ENCODE measurements around the gene FA2H. TPM values are rescaled to one million over a fixed set of nuclear protein-coding genes. Genes with fewer than 3 reads are reported as not detected.

Gene FA2H
- total RNA-seq, 1 donor from 2014 or later: 11.5 TPM

DNA sequence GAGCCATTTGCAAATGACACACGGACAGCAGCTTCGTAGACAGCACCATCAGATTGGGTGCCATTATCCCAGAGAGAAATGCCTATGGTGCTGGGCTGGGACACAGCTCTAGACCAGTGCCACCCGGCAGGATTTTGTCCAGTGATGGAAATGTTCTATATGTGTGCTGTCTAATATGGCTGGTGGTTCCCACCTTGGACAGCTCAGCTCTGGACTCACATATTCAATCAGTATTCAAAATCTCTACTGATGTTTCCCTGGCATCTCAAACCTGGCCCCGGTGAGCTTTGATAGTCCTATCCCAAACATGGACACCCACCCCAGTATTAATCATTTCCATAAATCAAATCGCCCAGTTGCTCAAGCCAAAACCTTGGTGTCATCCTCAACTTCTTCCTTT lies 23.0 kb downstream of the FA2H start:
- no peak for DNase-seq (ENCODE audit: low read depth)
- no peak overlapping the region for H3K4me3 ChIP-seq (ENCODE audit: low read depth, low read length)
- TF ChIP-seq, protein P1, sequence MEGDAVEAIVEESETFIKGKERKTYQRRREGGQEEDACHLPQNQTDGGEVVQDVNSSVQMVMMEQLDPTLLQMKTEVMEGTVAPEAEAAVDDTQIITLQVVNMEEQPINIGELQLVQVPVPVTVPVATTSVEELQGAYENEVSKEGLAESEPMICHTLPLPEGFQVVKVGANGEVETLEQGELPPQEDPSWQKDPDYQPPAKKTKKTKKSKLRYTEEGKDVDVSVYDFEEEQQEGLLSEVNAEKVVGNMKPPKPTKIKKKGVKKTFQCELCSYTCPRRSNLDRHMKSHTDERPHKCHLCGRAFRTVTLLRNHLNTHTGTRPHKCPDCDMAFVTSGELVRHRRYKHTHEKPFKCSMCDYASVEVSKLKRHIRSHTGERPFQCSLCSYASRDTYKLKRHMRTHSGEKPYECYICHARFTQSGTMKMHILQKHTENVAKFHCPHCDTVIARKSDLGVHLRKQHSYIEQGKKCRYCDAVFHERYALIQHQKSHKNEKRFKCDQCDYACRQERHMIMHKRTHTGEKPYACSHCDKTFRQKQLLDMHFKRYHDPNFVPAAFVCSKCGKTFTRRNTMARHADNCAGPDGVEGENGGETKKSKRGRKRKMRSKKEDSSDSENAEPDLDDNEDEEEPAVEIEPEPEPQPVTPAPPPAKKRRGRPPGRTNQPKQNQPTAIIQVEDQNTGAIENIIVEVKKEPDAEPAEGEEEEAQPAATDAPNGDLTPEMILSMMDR (conservative IDR thresholded peaks at IDR 0.05; ENCODE audit: low read depth, low read length): no peak

DNA sequence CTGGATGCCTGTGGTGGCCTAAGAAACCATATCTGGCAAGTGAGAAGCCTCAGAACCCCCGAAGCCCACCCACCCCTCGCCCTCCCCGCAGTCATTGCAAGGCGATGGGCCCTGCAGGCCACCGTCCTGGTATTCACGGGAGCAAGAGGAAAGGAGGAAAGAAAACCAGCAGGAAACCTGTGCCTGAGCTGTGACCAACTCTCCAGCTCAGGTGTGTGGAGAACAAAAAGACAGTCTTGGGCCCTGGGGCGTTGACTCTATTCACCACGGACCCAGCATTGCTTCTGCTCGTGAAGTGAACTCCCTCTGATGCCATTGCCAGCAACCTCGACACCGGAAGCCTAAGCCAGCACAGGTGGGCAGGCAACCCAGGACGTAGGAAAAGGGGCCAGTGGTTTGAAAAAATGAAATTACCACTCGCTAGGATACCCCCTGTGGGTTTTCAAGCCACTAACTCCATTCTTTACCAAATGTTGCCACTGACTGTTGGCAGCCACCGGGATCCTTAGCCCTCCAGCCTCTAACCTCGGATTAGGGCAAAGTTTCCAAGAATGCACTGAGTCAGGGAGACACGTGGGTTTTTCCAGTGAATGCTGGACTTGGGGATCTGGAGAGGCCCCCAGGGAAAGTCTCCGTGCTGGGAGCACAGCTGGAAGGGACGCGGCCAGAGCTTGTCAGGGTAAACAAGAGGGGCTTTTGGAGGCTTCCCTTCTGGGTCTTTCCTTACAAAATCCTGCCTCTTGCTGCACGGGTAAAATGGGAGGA lies 25.1 kb downstream of the FA2H start:
- no peak overlapping the region for H3K4me3 ChIP-seq (ENCODE audit: low read depth, low read length)
- TF ChIP-seq, protein P1 (conservative IDR thresholded peaks at IDR 0.05; ENCODE audit: low read depth, low read length): no peak
- DNase-seq (ENCODE audit: low read depth): no peak

DNA sequence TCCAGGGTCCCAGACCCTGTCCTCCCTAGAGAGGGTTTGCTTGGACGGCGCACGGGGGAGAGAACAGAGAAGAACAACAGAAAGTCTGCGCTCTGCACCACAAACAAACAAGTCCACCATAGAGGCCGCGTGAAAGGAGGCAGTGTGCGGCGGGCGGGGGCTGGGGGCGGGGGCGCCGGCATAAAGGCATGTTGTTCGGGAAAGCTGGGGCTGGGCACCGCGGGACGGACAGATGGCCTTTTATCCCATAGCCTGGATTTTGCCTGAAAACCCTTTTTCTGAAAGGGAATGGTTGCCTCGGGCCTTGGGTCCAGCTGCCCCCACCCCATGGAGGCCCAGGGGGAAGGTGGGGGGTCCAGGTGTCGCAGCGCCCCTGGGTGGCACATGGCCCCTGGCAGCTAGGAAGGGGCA lies 26.0 kb downstream of the FA2H start:
- H3K4me3 ChIP-seq (ENCODE audit: low read depth, low read length): no peak overlapping the region
- TF ChIP-seq, protein P1 (conservative IDR thresholded peaks at IDR 0.05; ENCODE audit: low read depth, low read length): no peak
- DNase-seq (ENCODE audit: low read depth): no peak

DNA sequence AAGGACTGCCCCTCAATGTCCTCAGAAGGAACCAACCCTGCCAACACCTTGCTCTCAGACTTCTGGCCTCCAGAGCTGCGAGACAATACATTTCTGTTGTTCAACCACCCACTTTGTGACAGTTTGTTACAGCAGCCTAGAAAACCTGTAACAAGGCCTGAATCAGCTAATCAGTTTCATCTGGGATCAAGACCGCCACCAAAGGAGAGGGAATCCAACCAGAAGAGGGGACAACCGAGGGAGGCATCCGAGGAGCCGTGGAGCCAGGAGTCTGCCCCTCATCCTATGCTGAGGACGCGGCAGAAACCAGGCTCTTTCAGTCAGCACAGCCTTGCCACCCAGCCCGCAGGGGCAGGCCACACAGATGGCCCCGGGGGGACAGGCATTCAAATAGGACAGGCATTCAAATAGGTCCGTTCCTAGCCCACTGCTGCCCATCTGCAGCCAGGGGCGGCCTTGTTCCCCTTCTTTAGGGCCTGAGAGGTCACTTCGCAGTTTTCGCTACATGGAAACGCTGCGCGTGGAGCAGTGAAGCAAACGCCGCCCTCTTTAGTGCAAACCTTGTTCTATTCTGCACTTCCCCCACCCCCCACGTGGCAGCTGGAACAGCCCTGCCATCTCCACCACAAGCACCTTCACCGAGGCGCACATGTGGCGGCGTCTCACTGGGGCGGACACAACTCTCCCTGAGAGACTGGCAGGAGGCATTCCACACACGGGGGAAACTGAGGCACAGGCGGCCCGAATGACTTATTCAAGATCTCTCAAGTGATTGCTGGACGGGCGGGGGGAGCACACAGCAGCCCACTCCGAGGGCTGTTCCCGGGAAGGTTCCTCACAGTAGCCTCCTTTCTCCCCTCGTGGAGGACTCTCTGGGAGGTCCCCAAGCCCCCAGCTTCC lies 26.7 kb downstream of the FA2H start:
- no peak for DNase-seq (ENCODE audit: low read depth)
- H3K4me3 ChIP-seq (ENCODE audit: low read depth, low read length): no peak overlapping the region
- TF ChIP-seq, protein P1 (conservative IDR thresholded peaks at IDR 0.05; ENCODE audit: low read depth, low read length): no peak

DNA sequence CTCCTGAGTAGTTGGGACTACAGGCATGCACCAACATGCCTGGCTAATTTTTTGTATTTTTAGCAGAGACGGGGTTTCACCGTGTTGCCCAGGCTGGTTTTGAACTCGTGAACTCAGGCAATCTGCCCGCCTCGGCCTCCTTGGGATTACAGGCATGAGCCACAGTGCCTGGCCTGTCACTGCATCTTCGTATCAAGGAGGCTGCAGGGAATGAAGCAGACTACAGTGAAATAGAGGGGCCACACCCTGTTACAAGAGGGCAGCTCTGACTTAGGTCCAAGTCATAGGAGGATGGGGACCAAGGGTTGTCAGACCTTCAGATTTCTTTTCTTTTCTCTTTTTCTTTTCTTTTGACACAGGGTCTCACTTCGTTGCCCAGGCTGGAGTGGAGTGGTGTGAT lies 28.7 kb downstream of the FA2H start:
- TF ChIP-seq, protein P1 (conservative IDR thresholded peaks at IDR 0.05; ENCODE audit: low read depth, low read length): no peak

DNA sequence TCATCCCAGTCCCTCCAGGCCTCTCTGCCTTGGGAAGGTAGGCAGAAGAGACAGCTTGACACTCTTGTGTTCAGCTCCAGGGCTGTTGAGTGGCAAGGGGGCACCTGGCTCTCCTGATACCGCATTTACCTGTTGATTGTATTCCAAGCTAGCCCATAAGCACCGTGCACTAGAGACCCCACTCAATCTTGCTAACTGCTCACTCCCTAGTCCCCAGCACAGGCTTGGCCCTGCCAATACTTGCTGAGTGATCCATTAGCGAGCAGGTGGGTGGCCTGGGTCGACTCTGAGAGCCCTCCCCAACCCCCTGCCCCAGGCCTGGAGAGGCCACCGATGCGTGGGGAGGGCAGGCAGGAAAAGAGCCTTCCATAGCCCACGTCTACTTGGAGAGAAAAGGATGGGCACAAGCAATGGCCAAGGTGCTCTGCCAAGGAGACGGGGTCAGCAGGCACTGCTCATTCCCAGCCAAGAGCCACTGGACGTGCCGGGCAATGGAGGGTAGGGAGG lies 29.5 kb downstream of the FA2H start:
- TF ChIP-seq, protein P1 (conservative IDR thresholded peaks at IDR 0.05; ENCODE audit: low read depth, low read length): no peak
- no peak overlapping the region for H3K4me3 ChIP-seq (ENCODE audit: low read depth, low read length)
- no peak for DNase-seq (ENCODE audit: low read depth)

More for the DNA sequence above, 28.7 kb downstream of the FA2H start:
- no peak for DNase-seq (ENCODE audit: low read depth)
- no peak overlapping the region for H3K4me3 ChIP-seq (ENCODE audit: low read depth, low read length)
